HepG2 (cell line): ENCODE measurements around the gene CCNH. TPM values are rescaled to one million over a fixed set of nuclear protein-coding genes. Genes with fewer than 3 reads are reported as not detected.

ENCODE experiments used
- ATF2 ChIP-seq: sonication (generic); formaldehyde crosslinking; IDR thresholded peaks from 2 replicates; pipeline ENCODE4 v1.4.0; 2020; ENCODE audit warnings: missing genetic modification reagents
- ATF3 ChIP-seq: sonication (generic); formaldehyde crosslinking; IDR thresholded peaks from 2 replicates; pipeline ENCODE4 v1.4.0; 2020; ENCODE audit warnings: missing genetic modification reagents
- ATF4 ChIP-seq, 2 experiments: fragments of 450-650 bp in 1 of 2; sonication (generic) in 1 of 2; formaldehyde crosslinking; IDR thresholded peaks; 2 replicates each; pipeline versions ENCODE4 v1.5.0 to v1.8.0; 2020 to 2022; ENCODE audit warnings: mild to moderate bottlenecking in 1 of 2, missing genetic modification reagents in 1 of 2
- CREBL2 ChIP-seq: sonication (generic); formaldehyde crosslinking; IDR thresholded peaks from 2 replicates; pipeline ENCODE4 v1.8.1; 2023; ENCODE audit warnings: missing genetic modification reagents, mild to moderate bottlenecking, borderline replicate concordance
- ESRRA ChIP-seq: sonication (generic); formaldehyde crosslinking; IDR thresholded peaks from 2 replicates; pipeline ENCODE4 v1.5.1; 2020; ENCODE audit warnings: mild to moderate bottlenecking, low read depth, missing genetic modification reagents
- ETS1 ChIP-seq: sonication (generic); formaldehyde crosslinking; IDR thresholded peaks from 2 replicates; pipeline ENCODE4 v1.4.0; 2020; ENCODE audit warnings: missing genetic modification reagents
- ETV6 ChIP-seq: sonication (generic); formaldehyde crosslinking; conservative IDR thresholded peaks from 2 replicates; pipeline ENCODE4 v1.4.0; 2020; ENCODE audit warnings: missing genetic modification reagents
- FOSL2 ChIP-seq: sonication (generic); formaldehyde crosslinking; IDR thresholded peaks from 2 replicates; pipeline ENCODE4 v1.4.0; 2020; ENCODE audit warnings: missing genetic modification reagents
- GABPA ChIP-seq, 2 experiments: IDR thresholded peaks; 2 replicates each; pipeline ENCODE4 v1.6.1; 2011 to 2016; ENCODE audit warnings: low read depth in 2 of 2, low read length in 1 of 2, missing biosample characterization in 1 of 2, missing genetic modification characterization in 1 of 2
- HNF4G ChIP-seq, 2 experiments: sonication (generic) in 1 of 2; formaldehyde crosslinking in 1 of 2; IDR thresholded peaks; 2 replicates each; pipeline versions ENCODE4 v1.4.0 to v1.6.1; 2011 to 2020; ENCODE audit warnings: borderline replicate concordance in 2 of 2, low read depth in 2 of 2, mild to moderate bottlenecking in 2 of 2, low read length in 1 of 2, missing genetic modification reagents in 1 of 2, moderate library complexity in 1 of 2
- KDM3A ChIP-seq: IDR thresholded peaks from 2 replicates; pipeline ENCODE4 v1.6.1; 2018; ENCODE audit warnings: low read depth, missing compliant biosample characterization
- KLF6 ChIP-seq: IDR thresholded peaks from 2 replicates; pipeline ENCODE4 v1.8.0; 2016; ENCODE audit warnings: missing biosample characterization, missing genetic modification reagents
- MBNL3 ChIP-seq: fragments of 250-450 bp; sonication (Bioruptor Pico); conservative IDR thresholded peaks from 2 replicates; pipeline ENCODE4 v1.8.0; 2022; ENCODE audit warnings: mild to moderate bottlenecking, inconsistent platforms
- MED1 ChIP-seq: sonication (generic); formaldehyde crosslinking; IDR thresholded peaks from 2 replicates; pipeline ENCODE4 v1.4.0; 2020; ENCODE audit warnings: missing genetic modification reagents
- NR0B2 ChIP-seq: sonication (generic); formaldehyde crosslinking; IDR thresholded peaks from 2 replicates; pipeline ENCODE4 v1.4.0; 2020; ENCODE audit warnings: mild to moderate bottlenecking, missing genetic modification reagents
- PATZ1 ChIP-seq: sonication (generic); formaldehyde crosslinking; IDR thresholded peaks from 2 replicates; pipeline ENCODE4 v1.4.0; 2020; ENCODE audit warnings: missing genetic modification reagents
- SATB2 ChIP-seq: sonication (generic); formaldehyde crosslinking; IDR thresholded peaks from 2 replicates; pipeline ENCODE4 v1.5.0; 2020; ENCODE audit warnings: missing genetic modification reagents
- SNAI1 ChIP-seq: sonication (generic); formaldehyde crosslinking; IDR thresholded peaks from 2 replicates; pipeline ENCODE4 v1.5.0; 2020; ENCODE audit warnings: mild to moderate bottlenecking, missing genetic modification reagents, borderline replicate concordance
- STAG1 ChIP-seq: sonication (generic); formaldehyde crosslinking; IDR thresholded peaks from 2 replicates; pipeline ENCODE4 v1.4.0; 2020; ENCODE audit warnings: missing genetic modification reagents
- TEAD3 ChIP-seq: optimal IDR thresholded peaks from 2 replicates; pipeline ENCODE3; 2016; ENCODE audit warnings: borderline replicate concordance
- ZC3H13 ChIP-seq: sonication (generic); formaldehyde crosslinking; IDR thresholded peaks from 2 replicates; pipeline ENCODE4 v1.8.1; 2023; ENCODE audit warnings: mild to moderate bottlenecking, missing genetic modification reagents, moderate library complexity
- ZNF788 ChIP-seq: sonication (generic); formaldehyde crosslinking; IDR thresholded peaks from 2 replicates; pipeline ENCODE4 v1.5.0; 2020; ENCODE audit warnings: mild to moderate bottlenecking, missing genetic modification reagents, borderline replicate concordance
- polyA plus RNA-seq, 8 experiments: library from polyadenylated mRNA; depleted of rRNA in 3 of 8; stranded (reverse) in 7 of 8; unstranded in 1 of 8; fragments of >200 nt; fragmentation: Illumina TruSeq in 4 of 8; extraction: Trizol in 4 of 8; gene quantifications; 2 replicates each; pipeline versions ENCODE4 v1.2.1 to v1.2.3, GENCODE V29; 2011 to 2016; ENCODE audit warnings: low read depth in 4 of 8, missing spikeins in 1 of 8, mixed read lengths in 1 of 8; ENCODE audit not compliant: insufficient read depth in 1 of 8
- total RNA-seq, 5 experiments: library from RNA; depleted of rRNA; stranded (reverse); fragments of >200 nt; fragmentation: Illumina TruSeq; extraction: Trizol; gene quantifications; 2 replicates each; pipeline ENCODE4 v1.2.3, GENCODE V29; 2016; ENCODE audit warnings: low read depth in 1 of 5

CCNH gene
- total and polyA plus RNA-seq, 2 of the 13 experiments (the other 11 are each of a cell fraction or from before 2014, with no cell fraction given) = 42.5 to 94.3 TPM

GRCh38 chr5:87412630-87413342 lies at the start of gene CCNH (continued):
- no peak for TF ChIP-seq KDM3A (CRISPR knock-in tag)
- TF ChIP-seq ESRRA (CRISPR knock-in tag) = no peak
- 0 out of 2 replicates have a peak, but pooled peaks have one; percentile 19 for TF ChIP-seq SNAI1 (CRISPR knock-in tag)
- TF ChIP-seq ETV6 (CRISPR knock-in tag) = no peak
- no peak for TF ChIP-seq ZC3H13 (CRISPR knock-in tag)
- TF ChIP-seq ATF4 (CRISPR knock-in tag; IDR thresholded peaks at IDR 0.05) = no peak; a peak in 1 of 4 replicates
- TF ChIP-seq GABPA (IDR thresholded peaks at IDR 0.05; ENCODE audit: low read depth, low read length) = peak; percentile 68
- peak; percentile 92 for TF ChIP-seq GABPA (CRISPR knock-in tag; IDR thresholded peaks at IDR 0.05; ENCODE audit: low read depth)
- TF ChIP-seq FOSL2 (CRISPR knock-in tag) = peak; percentile 26; the same call in 1 of the 2 replicates
- no peak for TF ChIP-seq CREBL2 (CRISPR knock-in tag)
- TF ChIP-seq TEAD3 (CRISPR knock-in tag) = peak; percentile 67
- no peak for TF ChIP-seq MBNL3 (CRISPR knock-in tag)
- TF ChIP-seq ETS1 (CRISPR knock-in tag) = no peak
- TF ChIP-seq PATZ1 (CRISPR knock-in tag) = peak; percentile 63
- no peak for TF ChIP-seq HNF4G (IDR thresholded peaks at IDR 0.05; ENCODE audit: borderline replicate concordance, low read depth, low read length)
- TF ChIP-seq HNF4G (CRISPR knock-in tag; IDR thresholded peaks at IDR 0.05; ENCODE audit: borderline replicate concordance, low read depth) = no peak
- TF ChIP-seq KLF6 (CRISPR knock-in tag) = no peak
- peak; percentile 72 for TF ChIP-seq ATF2 (CRISPR knock-in tag)
- no peak for TF ChIP-seq STAG1
- TF ChIP-seq ATF3 = no peak
- no peak for TF ChIP-seq SATB2 (CRISPR knock-in tag)
- TF ChIP-seq ZNF788 = no peak; the same call in 1 of the 2 replicates
- no peak; the same call in 1 of the 2 replicates for TF ChIP-seq NR0B2
- peak; percentile 58 for TF ChIP-seq MED1 (CRISPR knock-in tag)
